Esophagus muscularis mucosa (tissue), 4 donors: ENCODE measurements around the gene OR52H1. TPM values are rescaled to one million over a fixed set of nuclear protein-coding genes. Genes with fewer than 3 reads are reported as not detected.

ENCODE experiments used
- DNase-seq: peaks from one replicate; pipeline ENCODE4 v3.0.0-alpha.2; 2017; ENCODE audit errors: extremely low spot score
- H3K27ac ChIP-seq, 4 donors: fragments of 200-600 bp; sonication (generic); replicated peaks in 1 of 4; 1 replicate in 3 of 4; 2 replicates in 1 of 4; pipeline ENCODE4 v1.5.1; 2016 to 2019; ENCODE audit warnings: mild to moderate bottlenecking in 1 of 4
- H3K27me3 ChIP-seq, 4 donors: fragments of 200-600 bp; sonication (generic); one replicate each; pipeline versions ENCODE4 v1.5.1 to v1.6.0; 2016 to 2019
- H3K36me3 ChIP-seq, 4 donors: fragments of 200-600 bp; sonication (generic); one replicate each; pipeline ENCODE4 v1.5.1; 2016 to 2019
- H3K4me1 ChIP-seq, 4 donors: fragments of 200-600 bp; sonication (generic); one replicate each; pipeline ENCODE4 v1.5.1; 2016 to 2019
- H3K4me3 ChIP-seq, 4 donors: fragments of 200-600 bp; sonication (generic); 1 replicate in 2 of 4; 2 replicates in 2 of 4; pipeline ENCODE4 v1.5.1; 2016 to 2019; ENCODE audit warnings: mild to moderate bottlenecking in 4 of 4, moderate library complexity in 1 of 4
- H3K9me3 ChIP-seq, 4 donors: fragments of 200-600 bp; sonication (generic); 1 replicate in 3 of 4; 2 replicates in 1 of 4; pipeline ENCODE4 v1.5.1; 2016 to 2019
- EP300 ChIP-seq: sonication (generic); formaldehyde crosslinking; IDR thresholded peaks from one replicate; pipeline ENCODE4 v1.6.1; 2017; ENCODE audit warnings: antibody characterized with exemption
- POLR2A ChIP-seq: fragments of 450-650 bp; IDR thresholded peaks from one replicate; pipeline ENCODE4 v1.6.1; 2017; ENCODE audit warnings: antibody characterized with exemption, moderate library complexity, mild to moderate bottlenecking, low read depth
- POLR2AphosphoS5 ChIP-seq, 2 donors: sonication (generic); formaldehyde crosslinking; IDR thresholded peaks; one replicate each; pipeline ENCODE4 v1.6.1; 2017; ENCODE audit warnings: antibody characterized with exemption in 2 of 2
- WGBS: methylation state at CpG from one replicate; pipeline ENCODE4 v1.1.5; 2018; 5-methylcytosine and 5-hydroxymethylcytosine counted together
- intact Hi-C: fragments of 100-400 bp; cut with DNase I; formaldehyde crosslinking; loops from one replicate; pipeline ENCODE4 v1.15.1; 2023
- total RNA-seq, 4 donors: library from RNA; depleted of rRNA; stranded (reverse); fragments of >200 nt; gene quantifications; one replicate each; pipeline versions ENCODE4 v1.1.0 to v1.2.1, GENCODE V29; 2016
- TF ChIP-seq, protein P1 (sequence below), 3 experiments: fragments of 200-600 bp in 2 of 3; fragments of 450-650 bp in 1 of 3; sonication (generic) in 2 of 3; IDR thresholded peaks; one replicate each; pipeline ENCODE4 v1.5.1; 2017 to 2019; ENCODE audit warnings: antibody characterized with exemption in 3 of 3, mild to moderate bottlenecking in 2 of 3, moderate library complexity in 1 of 3

The OR52H1 gene
- total RNA-seq, 4 donors from 2014 or later = not detected

GRCh38 chr11:5528495-5528894, 19.8 kb downstream of the OR52H1 start:
- 40% methylated on average over 1 of the region's 1 CpG for WGBS
- Histone ChIP-seq H3K4me1 (no peaks in the 10 kb centered on the region), H3K36me3 (no peaks in the 10 kb centered on the region), H3K9me3 (no peaks in the 10 kb centered on the region), H3K4me3 (no peak overlapping the region), H3K27ac (no peak overlapping the region), H3K27me3 (no peaks in the 10 kb centered on the region)
- DNase-seq = no peak
- TF ChIP-seq POLR2AphosphoS5 (IDR thresholded peaks at IDR 0.05) = no peak
- intact Hi-C loops = no loop called here

DNA sequence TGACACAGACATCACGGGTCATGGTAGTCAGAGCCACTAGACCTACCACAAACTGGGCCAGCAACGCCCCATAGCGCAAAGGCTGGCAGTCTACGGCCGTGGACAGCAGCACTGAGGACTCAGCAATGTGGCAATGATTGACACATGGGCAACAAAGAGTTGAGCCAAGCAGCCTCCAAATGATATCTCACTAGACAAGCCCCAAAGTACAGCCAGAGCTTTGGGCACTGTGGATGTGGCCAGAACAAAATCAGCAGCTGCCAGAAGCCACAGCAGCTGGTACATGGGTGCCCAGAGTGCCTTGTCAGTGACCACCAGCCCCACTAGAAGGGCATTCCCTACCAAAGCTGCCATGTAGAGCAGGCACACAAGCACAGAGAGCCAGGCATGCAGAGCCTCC, 20.6 kb downstream of the OR52H1 start:
- DNase-seq = no peak
- Histone ChIP-seq H3K4me3 (no peak overlapping the region), H3K9me3 (no peaks in the 10 kb centered on the region), H3K4me1 (no peaks in the 10 kb centered on the region), H3K27me3 (no peaks in the 10 kb centered on the region), H3K36me3 (no peaks in the 10 kb centered on the region), H3K27ac (no peak overlapping the region)
- TF ChIP-seq POLR2AphosphoS5 (IDR thresholded peaks at IDR 0.05) (no peak), POLR2A (no peak), EP300 (no peak)
- TF ChIP-seq, protein P1, sequence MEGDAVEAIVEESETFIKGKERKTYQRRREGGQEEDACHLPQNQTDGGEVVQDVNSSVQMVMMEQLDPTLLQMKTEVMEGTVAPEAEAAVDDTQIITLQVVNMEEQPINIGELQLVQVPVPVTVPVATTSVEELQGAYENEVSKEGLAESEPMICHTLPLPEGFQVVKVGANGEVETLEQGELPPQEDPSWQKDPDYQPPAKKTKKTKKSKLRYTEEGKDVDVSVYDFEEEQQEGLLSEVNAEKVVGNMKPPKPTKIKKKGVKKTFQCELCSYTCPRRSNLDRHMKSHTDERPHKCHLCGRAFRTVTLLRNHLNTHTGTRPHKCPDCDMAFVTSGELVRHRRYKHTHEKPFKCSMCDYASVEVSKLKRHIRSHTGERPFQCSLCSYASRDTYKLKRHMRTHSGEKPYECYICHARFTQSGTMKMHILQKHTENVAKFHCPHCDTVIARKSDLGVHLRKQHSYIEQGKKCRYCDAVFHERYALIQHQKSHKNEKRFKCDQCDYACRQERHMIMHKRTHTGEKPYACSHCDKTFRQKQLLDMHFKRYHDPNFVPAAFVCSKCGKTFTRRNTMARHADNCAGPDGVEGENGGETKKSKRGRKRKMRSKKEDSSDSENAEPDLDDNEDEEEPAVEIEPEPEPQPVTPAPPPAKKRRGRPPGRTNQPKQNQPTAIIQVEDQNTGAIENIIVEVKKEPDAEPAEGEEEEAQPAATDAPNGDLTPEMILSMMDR (IDR thresholded peaks at IDR 0.05) = no peak
- 88% methylated on average over 5 of the region's 5 CpGs for WGBS
- intact Hi-C loops = no loop called here

DNA sequence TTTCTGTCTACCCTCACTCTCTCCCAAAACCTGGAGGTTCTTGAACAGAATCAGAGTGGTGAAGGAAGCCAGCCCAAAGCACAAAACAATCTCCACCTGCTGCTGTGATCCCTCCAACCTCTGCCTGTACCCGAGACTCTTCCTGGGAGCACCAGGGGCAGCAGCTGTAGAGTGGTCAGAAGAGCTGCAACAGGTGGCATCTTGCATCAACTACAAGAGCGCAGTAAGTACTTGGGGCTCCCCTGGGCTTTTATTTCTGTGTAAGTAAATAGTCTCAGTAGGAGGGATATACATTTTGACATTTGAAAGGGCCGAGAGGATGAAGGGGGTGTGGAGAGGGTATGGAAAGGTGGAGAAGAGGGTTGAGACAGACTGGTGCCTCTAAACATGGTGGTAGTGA, 23.6 kb downstream of the OR52H1 start:
- no peaks in the 10 kb centered on the region for H3K9me3 ChIP-seq
- no peak overlapping the region for H3K27ac ChIP-seq
- intact Hi-C loops = no loop called here
- no peak for DNase-seq
- WGBS = 70% methylated on average over 3 of the region's 3 CpGs
- H3K36me3 ChIP-seq = no peaks in the 10 kb centered on the region
- H3K4me3 ChIP-seq = no peak overlapping the region
- no peaks in the 10 kb centered on the region for H3K27me3 ChIP-seq
- TF ChIP-seq, protein P1 (IDR thresholded peaks at IDR 0.05) = no peak
- TF ChIP-seq POLR2AphosphoS5 (IDR thresholded peaks at IDR 0.05) = no peak
- no peak for TF ChIP-seq POLR2A
- no peak for TF ChIP-seq EP300
- no peaks in the 10 kb centered on the region for H3K4me1 ChIP-seq

- H3K4me1 ChIP-seq = no peaks in the 10 kb centered on the region
These were observed 26.0 kb downstream of the OR52H1 start for GRCh38 chr11:5522308-5522707.

GRCh38 chr11:5521540-5521939, 26.8 kb downstream of the OR52H1 start:
- no peak for DNase-seq
- Histone ChIP-seq H3K36me3 (no peaks in the 10 kb centered on the region), H3K4me1 (no peaks in the 10 kb centered on the region), H3K27me3 (no peaks in the 10 kb centered on the region), H3K4me3 (no peak overlapping the region), H3K9me3 (no peaks in the 10 kb centered on the region), H3K27ac (no peak overlapping the region)
- 83% methylated on average over 4 of the region's 4 CpGs for WGBS
- intact Hi-C loops = no loop called here
- no peak for TF ChIP-seq POLR2AphosphoS5 (IDR thresholded peaks at IDR 0.05)
- no peak for TF ChIP-seq POLR2A
- TF ChIP-seq, protein P1 (IDR thresholded peaks at IDR 0.05) = no peak
- no peak for TF ChIP-seq EP300

More at GRCh38 chr11:5522308-5522707, 26.0 kb downstream of the OR52H1 start:
- intact Hi-C loops = no loop called here
- no peaks in the 10 kb centered on the region for H3K36me3 ChIP-seq
- TF ChIP-seq POLR2A = no peak
- TF ChIP-seq, protein P1 (IDR thresholded peaks at IDR 0.05) = no peak
- no peak for TF ChIP-seq POLR2AphosphoS5 (IDR thresholded peaks at IDR 0.05)
- no peak for TF ChIP-seq EP300
- H3K27ac ChIP-seq = no peak overlapping the region
- no peaks in the 10 kb centered on the region for H3K9me3 ChIP-seq
- DNase-seq = no peak
- H3K4me3 ChIP-seq = no peak overlapping the region
- no peaks in the 10 kb centered on the region for H3K27me3 ChIP-seq
- WGBS = 94% methylated on average over 2 of the region's 2 CpGs
